ENCODE results near the gene ZNF32. TPM values are rescaled to one million over a fixed set of nuclear protein-coding genes. Genes with fewer than 3 reads are reported as not detected.

ZNF32 gene, protein sequence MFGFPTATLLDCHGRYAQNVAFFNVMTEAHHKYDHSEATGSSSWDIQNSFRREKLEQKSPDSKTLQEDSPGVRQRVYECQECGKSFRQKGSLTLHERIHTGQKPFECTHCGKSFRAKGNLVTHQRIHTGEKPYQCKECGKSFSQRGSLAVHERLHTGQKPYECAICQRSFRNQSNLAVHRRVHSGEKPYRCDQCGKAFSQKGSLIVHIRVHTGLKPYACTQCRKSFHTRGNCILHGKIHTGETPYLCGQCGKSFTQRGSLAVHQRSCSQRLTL
- total RNA-seq (10 to 100 TPM; 46.5 to 55.5 (median 50.5) TPM), polyA plus RNA-seq (100 to 1,000 TPM in 1 of 3 donors, 10 to 100 TPM in 2; 69.9 to 145 (median 75.9) TPM)
- long read RNA-seq, donor 1, transcript ZNF32-202 (3 exons, 1,201 nt), result minor isoform, 5 of 36 reads
- long read RNA-seq, donor 1, transcript ZNF32-201 (3 exons, 1,137 nt), result major isoform, 25 of 36 reads
- long read RNA-seq, donor 1, partial matches to known transcripts, result 2 of 36 reads
- long read RNA-seq, donor 1, other reads (novel, unspliced or antisense), result 4 of 36 reads
- long read RNA-seq, donor 2, transcript ZNF32-201 (3 exons, 1,137 nt), result major isoform, 45 of 71 reads
- long read RNA-seq, donor 2, transcript ZNF32-202 (3 exons, 1,201 nt), result minor isoform, 15 of 71 reads
- long read RNA-seq, donor 2, partial matches to known transcripts, result 0 of 71 reads
- long read RNA-seq, donor 2, other reads (novel, unspliced or antisense), result 11 of 71 reads

GRCh38 chr10:43648398-43649184 is at the start of gene ZNF32:
Gene ZNF32 (minus strand): TSS chr10:43648881. CDS start chr10:43646133, 2,748 bp downstream.
- WGBS, 3 donors, result 0 to 1% (median 1%) methylated on average over 66 to 90 of the region's 90 CpGs
- H3K4me1 ChIP-seq, result no peaks in the 10 kb centered on the region
- TF ChIP-seq, protein P1, sequence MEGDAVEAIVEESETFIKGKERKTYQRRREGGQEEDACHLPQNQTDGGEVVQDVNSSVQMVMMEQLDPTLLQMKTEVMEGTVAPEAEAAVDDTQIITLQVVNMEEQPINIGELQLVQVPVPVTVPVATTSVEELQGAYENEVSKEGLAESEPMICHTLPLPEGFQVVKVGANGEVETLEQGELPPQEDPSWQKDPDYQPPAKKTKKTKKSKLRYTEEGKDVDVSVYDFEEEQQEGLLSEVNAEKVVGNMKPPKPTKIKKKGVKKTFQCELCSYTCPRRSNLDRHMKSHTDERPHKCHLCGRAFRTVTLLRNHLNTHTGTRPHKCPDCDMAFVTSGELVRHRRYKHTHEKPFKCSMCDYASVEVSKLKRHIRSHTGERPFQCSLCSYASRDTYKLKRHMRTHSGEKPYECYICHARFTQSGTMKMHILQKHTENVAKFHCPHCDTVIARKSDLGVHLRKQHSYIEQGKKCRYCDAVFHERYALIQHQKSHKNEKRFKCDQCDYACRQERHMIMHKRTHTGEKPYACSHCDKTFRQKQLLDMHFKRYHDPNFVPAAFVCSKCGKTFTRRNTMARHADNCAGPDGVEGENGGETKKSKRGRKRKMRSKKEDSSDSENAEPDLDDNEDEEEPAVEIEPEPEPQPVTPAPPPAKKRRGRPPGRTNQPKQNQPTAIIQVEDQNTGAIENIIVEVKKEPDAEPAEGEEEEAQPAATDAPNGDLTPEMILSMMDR (IDR thresholded peaks at IDR 0.05), result no peak
- intact Hi-C loops (cut with DNase I), result loop anchor here (5.0 to 10.0 kb wide), 2 partner anchors 41 to 74 kb away; partner anchors contain the start of genes ZNF239 (in 1 of the 2) and ZNF485 (in 1 of the 2)
- no peaks in the 10 kb centered on the region for H3K27me3 ChIP-seq (ENCODE audit: insufficient read depth in 3 of 3, low read length in 2 of 3)
- peaks cover 27 to 28% of the 10 kb centered on the region in 2 donors for H3K36me3 ChIP-seq (ENCODE audit: insufficient read depth in 1 of 2, low read depth in 1 of 2)
- DNase-seq, result peak; percentile 89 to 93
- ATAC-seq, result peak; percentile 96 to 98 (median 97)
- peaks cover 39% of the 10 kb centered on the region for H3K9me3 ChIP-seq
- H3K27ac ChIP-seq, result peak within 1 kb of the TSS; percentile 90
- H3K4me3 ChIP-seq, result peak within 1 kb of the TSS; percentile 92

GRCh38 chr10:43698156-43698555 is 49.5 kb upstream of the ZNF32 start:
- no peak overlapping the region for H3K4me3 ChIP-seq
- H3K27me3 ChIP-seq (ENCODE audit: insufficient read depth in 3 of 3, low read length in 2 of 3), result peaks cover 0 to 4% (median 0%) of the 10 kb centered on the region in 3 donors
- H3K9me3 ChIP-seq, result no peaks in the 10 kb centered on the region
- TF ChIP-seq, protein P1 (IDR thresholded peaks at IDR 0.05), result no peak
- DNase-seq (no peak), ATAC-seq (no peak)
- intact Hi-C loops (cut with DNase I), result no loop called here
- no peaks in the 10 kb centered on the region for H3K4me1 ChIP-seq
- no peak overlapping the region for H3K27ac ChIP-seq
- H3K36me3 ChIP-seq (ENCODE audit: insufficient read depth in 1 of 2, low read depth in 1 of 2), result no peaks in the 10 kb centered on the region
- WGBS, 3 donors, result 72 to 75% (median 74%) methylated on average over 9 of the region's 9 CpGs

DNA sequence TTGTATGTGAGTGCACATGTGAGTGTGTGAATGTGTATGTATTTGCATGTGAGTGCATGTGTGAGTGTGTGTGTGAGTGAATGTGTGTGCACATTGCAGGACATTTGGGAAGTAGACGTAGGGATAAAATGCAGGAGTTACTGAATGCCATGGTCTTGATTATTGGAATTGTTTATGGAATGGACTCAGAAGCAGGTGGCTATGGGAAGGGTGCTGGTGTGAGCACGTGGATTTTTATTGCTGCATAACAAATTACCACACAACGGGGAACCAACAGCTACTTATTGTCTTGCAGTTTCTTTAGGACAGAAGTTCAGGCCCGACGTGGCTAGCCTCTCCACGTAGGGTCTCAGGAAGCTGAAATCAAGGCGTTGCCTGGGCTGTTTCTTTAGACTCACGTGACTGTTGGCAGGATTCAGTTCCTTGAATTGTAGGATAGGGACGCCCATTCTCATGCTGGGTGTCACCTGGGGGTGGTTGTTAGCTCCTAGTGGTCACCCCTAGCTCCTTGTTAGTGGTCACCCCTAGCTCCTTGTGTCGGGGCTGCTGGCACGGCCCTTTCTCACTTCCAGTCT is 48.3 kb upstream of the ZNF32 start:
- no peak for DNase-seq
- no peak overlapping the region for H3K4me3 ChIP-seq
- H3K9me3 ChIP-seq, result no peaks in the 10 kb centered on the region
- H3K27ac ChIP-seq, result no peak overlapping the region
- H3K27me3 ChIP-seq (ENCODE audit: insufficient read depth in 3 of 3, low read length in 2 of 3), result no peaks in the 10 kb centered on the region
- intact Hi-C loops (cut with DNase I), result no loop called here
- 71 to 83% (median 83%) methylated on average over 11 of the region's 11 CpGs for WGBS, 3 donors
- no peaks in the 10 kb centered on the region for H3K4me1 ChIP-seq
- ATAC-seq, result no peak
- H3K36me3 ChIP-seq (ENCODE audit: insufficient read depth in 1 of 2, low read depth in 1 of 2), result no peaks in the 10 kb centered on the region
- TF ChIP-seq, protein P1 (IDR thresholded peaks at IDR 0.05), result no peak

- no peak overlapping the region for H3K27ac ChIP-seq
- intact Hi-C loops (cut with DNase I), result no loop called here
- no peaks in the 10 kb centered on the region for H3K27me3 ChIP-seq (ENCODE audit: insufficient read depth in 3 of 3, low read length in 2 of 3)
- H3K9me3 ChIP-seq, result no peaks in the 10 kb centered on the region
- TF ChIP-seq, protein P1 (IDR thresholded peaks at IDR 0.05), result no peak
- 92 to 98% (median 96%) methylated on average over 16 of the region's 16 CpGs for WGBS, 3 donors
- ATAC-seq (no peak), DNase-seq (no peak)
- no peak overlapping the region for H3K4me3 ChIP-seq
- H3K36me3 ChIP-seq (ENCODE audit: insufficient read depth in 1 of 2, low read depth in 1 of 2), result no peaks in the 10 kb centered on the region
- no peaks in the 10 kb centered on the region for H3K4me1 ChIP-seq
These were observed 47.0 kb upstream of the ZNF32 start for GRCh38 chr10:43695730-43696129.

All from psoas muscle (tissue), 8 donors.